Muscle of leg (tissue), 11 donors: ENCODE data around the gene SLC6A6. TPM values are rescaled to one million over a fixed set of nuclear protein-coding genes. Genes with fewer than 3 reads are reported as not detected.

Experiments used
- DNase-seq: peaks from one replicate; pipeline ENCODE4 v3.0.0; 2013
- H3K27ac ChIP-seq: one replicate; pipeline ENCODE4 v1.5.1; 2013; ENCODE audit warnings: mild to moderate bottlenecking, low read length, control low read depth
- H3K27me3 ChIP-seq: one replicate; pipeline ENCODE4 v1.6.1; 2013; ENCODE audit warnings: low read length; ENCODE audit not compliant: control insufficient read depth, insufficient read depth
- H3K36me3 ChIP-seq: one replicate; pipeline ENCODE4 v1.6.1; 2013; ENCODE audit warnings: low read length; ENCODE audit not compliant: control insufficient read depth, insufficient read depth
- H3K4me1 ChIP-seq: one replicate; pipeline ENCODE4 v1.6.1; 2013; ENCODE audit warnings: low read length; ENCODE audit not compliant: control insufficient read depth, insufficient read depth
- H3K4me3 ChIP-seq: one replicate; pipeline ENCODE4 v1.5.1; 2013; ENCODE audit warnings: low read length, control low read depth
- H3K9me3 ChIP-seq: replicated peaks from 2 replicates; pipeline ENCODE4 v1.6.1; 2013; ENCODE audit warnings: low read depth, low read length; ENCODE audit not compliant: control insufficient read depth
- WGBS: methylation state at CpG from one replicate; pipeline ENCODE4 v1.1.5; 2013; ENCODE audit warnings: missing lambda C conversion rate; ENCODE audit not compliant: insufficient coverage; 5-methylcytosine and 5-hydroxymethylcytosine counted together
- polyA plus RNA-seq, 8 donors: library from polyadenylated mRNA; unstranded; fragments of 120-200 nt; gene quantifications; one replicate each; pipeline versions ENCODE4 v1.2.1 to v1.2.3, GENCODE V29; 2013; ENCODE audit warnings: inconsistent platforms in 1 of 8, low replicate concordance in 1 of 8; ENCODE audit not compliant: insufficient read length in 8 of 8, insufficient read depth in 1 of 8
- total RNA-seq: library from RNA; stranded (reverse); fragments of 120-200 nt; gene quantifications from one replicate; pipeline ENCODE4 v1.2.4, GENCODE V29; 2013

SLC6A6 gene
- total and polyA plus RNA-seq, 9 donors: 2.6 to 4.7 (median 4.0) TPM

GRCh38 chr3:14440531-14441239 lies 38.3 kb downstream of the SLC6A6 start:
- peaks cover 33% of the 10 kb centered on the region for H3K27me3 ChIP-seq
- WGBS: 62% methylated on average over 8 of the region's 11 CpGs
- no peak for DNase-seq
- no peaks in the 10 kb centered on the region for H3K9me3 ChIP-seq
- peaks cover 33% of the 10 kb centered on the region for H3K4me1 ChIP-seq
- H3K4me3 ChIP-seq: no peak overlapping the region
- no peak overlapping the region for H3K27ac ChIP-seq
- H3K36me3 ChIP-seq: no peaks in the 10 kb centered on the region

- Histone ChIP-seq H3K27ac (no peak overlapping the region), H3K4me3 (no peak overlapping the region), H3K9me3 (no peaks in the 10 kb centered on the region), H3K4me1 (peaks cover 31% of the 10 kb centered on the region), H3K36me3 (peaks cover 4% of the 10 kb centered on the region), H3K27me3 (peaks cover 33% of the 10 kb centered on the region)
- DNase-seq: no peak
- 75% methylated on average over 15 of the region's 18 CpGs for WGBS
Observed at GRCh38 chr3:14441240-14441919, 39.0 kb downstream of the SLC6A6 start.

- no peak overlapping the region for H3K27ac ChIP-seq
- H3K9me3 ChIP-seq: no peaks in the 10 kb centered on the region
- H3K36me3 ChIP-seq: peaks cover 4% of the 10 kb centered on the region
- H3K4me3 ChIP-seq: no peak overlapping the region
- 80% methylated on average over 6 of the region's 6 CpGs for WGBS
- no peak for DNase-seq
- H3K27me3 ChIP-seq: peaks cover 33% of the 10 kb centered on the region
- peaks cover 29% of the 10 kb centered on the region for H3K4me1 ChIP-seq
Observed at GRCh38 chr3:14441920-14442300, 39.5 kb downstream of the SLC6A6 start.

GRCh38 chr3:14444380-14444779 lies 42.0 kb downstream of the SLC6A6 start:
- Histone ChIP-seq H3K27ac (no peak overlapping the region), H3K4me1 (peaks cover 18% of the 10 kb centered on the region), H3K36me3 (peaks cover 8% of the 10 kb centered on the region), H3K9me3 (no peaks in the 10 kb centered on the region), H3K4me3 (no peak overlapping the region), H3K27me3 (peaks cover 43% of the 10 kb centered on the region)
- WGBS: 91% methylated on average over 6 of the region's 6 CpGs
- DNase-seq: no peak

DNA sequence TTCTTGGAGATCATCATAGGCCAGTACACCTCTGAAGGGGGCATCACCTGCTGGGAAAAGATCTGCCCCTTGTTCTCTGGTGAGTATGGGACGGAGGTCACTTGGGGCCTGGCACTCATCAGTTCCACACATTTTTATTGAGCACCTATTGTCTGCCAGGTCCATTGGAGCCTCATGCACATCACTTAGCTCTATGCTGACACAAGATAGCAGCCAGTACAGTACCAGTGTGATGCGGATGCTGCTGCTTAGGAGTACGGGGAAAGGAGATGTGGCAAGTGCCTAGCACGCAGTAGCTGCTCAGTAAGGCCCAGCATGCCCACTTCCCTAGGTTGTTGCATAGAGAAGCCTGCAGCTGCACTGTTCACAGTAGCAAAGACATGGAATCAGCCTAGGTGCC lies 43.4 kb downstream of the SLC6A6 start:
- peaks cover 44% of the 10 kb centered on the region for H3K27me3 ChIP-seq

DNA sequence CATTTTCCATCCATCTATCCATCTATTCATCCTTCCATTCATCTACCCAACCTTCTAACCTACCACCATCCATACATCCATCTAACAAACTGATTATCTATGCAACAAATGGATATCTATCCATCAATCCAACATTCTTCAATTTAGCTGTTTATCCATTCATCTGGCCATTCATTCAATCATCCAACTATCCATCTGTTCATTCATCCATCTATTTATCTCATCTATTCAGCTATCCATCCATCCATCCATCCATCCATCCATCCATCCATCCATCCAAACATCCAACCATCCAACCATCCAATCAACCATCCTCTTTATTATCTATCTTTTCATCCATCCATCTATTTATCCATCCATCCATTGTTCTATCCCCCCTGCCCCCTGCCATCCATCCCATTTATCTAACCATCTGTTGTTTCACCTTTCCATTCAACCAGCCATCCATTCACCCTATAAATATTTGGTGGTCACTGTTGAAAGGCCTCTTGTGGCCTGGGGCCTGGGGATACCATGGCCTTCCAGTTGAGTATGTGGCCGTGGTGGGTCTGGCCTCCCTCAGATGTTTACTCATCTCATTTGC lies 44.7 kb downstream of the SLC6A6 start:
- Histone ChIP-seq H3K27ac (no peak overlapping the region), H3K4me3 (no peak overlapping the region), H3K4me1 (peaks cover 7% of the 10 kb centered on the region), H3K27me3 (peaks cover 49% of the 10 kb centered on the region), H3K36me3 (peaks cover 13% of the 10 kb centered on the region), H3K9me3 (no peaks in the 10 kb centered on the region)
- DNase-seq: no peak
- 92% methylated on average over 1 of the region's 1 CpG for WGBS

More for the DNA sequence above, 43.4 kb downstream of the SLC6A6 start:
- peaks cover 4% of the 10 kb centered on the region for H3K4me1 ChIP-seq
- H3K36me3 ChIP-seq: peaks cover 8% of the 10 kb centered on the region
- DNase-seq: no peak
- H3K9me3 ChIP-seq: no peaks in the 10 kb centered on the region
- H3K4me3 ChIP-seq: no peak overlapping the region
- WGBS: 97% methylated on average over 3 of the region's 4 CpGs
- no peak overlapping the region for H3K27ac ChIP-seq

DNA sequence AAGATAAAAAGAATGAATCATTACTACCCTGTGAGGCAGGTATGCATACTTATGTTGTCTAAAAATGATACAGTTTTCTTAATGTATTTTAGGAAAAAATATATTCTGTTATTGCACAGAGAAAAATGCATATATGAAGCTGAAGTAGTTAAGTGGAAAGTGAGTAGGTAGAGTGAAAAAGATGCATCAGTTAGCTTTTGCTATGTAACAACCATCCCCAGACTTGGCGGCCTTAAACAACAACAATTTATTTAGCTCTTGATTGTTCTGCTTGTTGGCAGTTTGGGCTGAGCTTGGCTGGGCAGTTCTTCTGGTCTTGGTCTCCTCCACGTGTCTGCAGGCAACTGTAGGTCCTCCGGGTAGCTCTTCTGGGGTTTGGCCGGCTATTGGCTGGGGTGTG lies 45.7 kb downstream of the SLC6A6 start:
- no peak overlapping the region for H3K4me3 ChIP-seq
- no peak overlapping the region for H3K27ac ChIP-seq
- peaks cover 16% of the 10 kb centered on the region for H3K4me1 ChIP-seq
- whole genome bisulfite sequencing: no CpG with 5 or more reads among the region's 4 CpGs
- H3K9me3 ChIP-seq: no peaks in the 10 kb centered on the region
- H3K27me3 ChIP-seq: peaks cover 44% of the 10 kb centered on the region
- no peak for DNase-seq
- H3K36me3 ChIP-seq: peaks cover 13% of the 10 kb centered on the region

DNA sequence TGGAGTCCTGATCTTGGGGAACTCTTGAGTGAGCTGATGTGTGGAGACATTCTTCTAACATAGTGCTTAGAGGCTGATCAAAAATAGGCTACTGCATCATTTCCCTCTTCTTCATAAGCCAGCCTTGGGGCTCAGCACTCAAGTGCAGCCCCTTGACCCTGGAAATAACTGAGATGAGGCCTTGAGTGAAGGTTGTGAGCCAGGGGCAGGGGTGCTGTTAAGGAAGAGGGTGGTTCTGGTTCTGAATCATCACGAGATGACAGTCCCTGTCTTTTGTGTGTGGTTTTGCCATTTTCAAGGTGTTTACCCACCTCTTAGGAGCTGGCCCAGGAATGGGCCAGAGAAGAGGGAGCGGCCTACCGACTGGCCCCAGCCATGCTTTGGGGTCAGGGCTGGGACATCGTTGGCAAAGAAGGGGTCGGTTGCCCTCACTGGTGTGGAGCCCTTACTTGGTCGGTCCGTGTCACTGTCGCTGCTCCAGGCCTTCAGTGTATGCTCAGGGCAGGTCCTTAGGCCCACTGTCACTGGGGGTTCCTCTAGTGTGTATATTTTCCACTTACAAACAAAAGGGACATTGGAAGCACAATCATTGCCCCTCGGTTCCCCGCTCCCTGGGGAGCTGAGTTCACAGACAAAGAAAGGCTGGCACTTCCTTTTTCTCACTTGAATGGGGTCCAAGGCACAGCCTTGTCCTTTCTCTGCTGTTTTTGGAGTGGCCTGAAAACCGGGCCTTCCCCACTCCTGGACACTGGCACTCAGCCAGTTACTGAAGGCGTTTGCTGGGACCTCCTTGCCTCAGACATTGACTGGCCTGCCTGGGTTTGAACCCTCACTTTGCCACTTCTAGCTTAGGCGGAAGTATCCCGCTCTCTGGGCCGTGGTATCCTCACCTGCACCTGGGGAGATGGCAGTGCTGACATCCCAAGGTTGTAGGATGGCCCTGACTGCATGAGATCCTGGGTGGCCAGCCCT lies 46.6 kb downstream of the SLC6A6 start:
- no peak overlapping the region for H3K27ac ChIP-seq
- no peak for DNase-seq
- no peak overlapping the region for H3K4me3 ChIP-seq
- peaks cover 37% of the 10 kb centered on the region for H3K27me3 ChIP-seq
- no peaks in the 10 kb centered on the region for H3K9me3 ChIP-seq
- H3K4me1 ChIP-seq: peaks cover 26% of the 10 kb centered on the region
- WGBS: 91% methylated on average over 12 of the region's 15 CpGs
- H3K36me3 ChIP-seq: peaks cover 13% of the 10 kb centered on the region

- H3K36me3 ChIP-seq: peaks cover 13% of the 10 kb centered on the region
- no peak overlapping the region for H3K4me3 ChIP-seq
- no peak for DNase-seq
- H3K27ac ChIP-seq: no peak overlapping the region
- WGBS: 75% methylated on average over 2 of the region's 3 CpGs
- H3K4me1 ChIP-seq: peaks cover 41% of the 10 kb centered on the region
- no peaks in the 10 kb centered on the region for H3K9me3 ChIP-seq
- H3K27me3 ChIP-seq: peaks cover 34% of the 10 kb centered on the region
Observed at GRCh38 chr3:14450506-14450905, 48.1 kb downstream of the SLC6A6 start.
